Endodermal cell (in vitro differentiated cells): Measurements from ENCODE around the gene PGGHG. TPM values are rescaled to one million over a fixed set of nuclear protein-coding genes. Genes with fewer than 3 reads are reported as not detected.

Source experiments
- DNase-seq: peaks from one replicate; pipeline ENCODE4 v3.0.0-alpha.2; 2017
- H3K27ac ChIP-seq: 2 replicates; pipeline ENCODE4 v1.5.1; 2013; ENCODE audit warnings: mild to moderate bottlenecking, low read depth, low read length, moderate library complexity
- H3K27me3 ChIP-seq: 2 replicates; pipeline ENCODE4 v1.6.1; 2013; ENCODE audit warnings: mild to moderate bottlenecking, low read length, moderate library complexity; ENCODE audit not compliant: insufficient read depth, control insufficient read depth, poor library complexity, severe bottlenecking
- H3K36me3 ChIP-seq: 2 replicates; pipeline ENCODE4 v1.7.0; 2013; ENCODE audit warnings: mild to moderate bottlenecking, low read length, moderate library complexity; ENCODE audit not compliant: control insufficient read depth, insufficient read depth
- H3K4me1 ChIP-seq: one replicate; pipeline ENCODE4 v1.7.0; 2013; ENCODE audit warnings: low read length; ENCODE audit not compliant: control insufficient read depth, insufficient read depth
- H3K4me3 ChIP-seq: 2 replicates; pipeline ENCODE4 v1.5.1; 2013; ENCODE audit warnings: mild to moderate bottlenecking, low read length, moderate library complexity
- H3K9ac ChIP-seq: 2 replicates; pipeline ENCODE4 v1.6.1; 2013; ENCODE audit warnings: mild to moderate bottlenecking, low read length, moderate library complexity; ENCODE audit not compliant: poor library complexity, severe bottlenecking; ENCODE audit errors: extremely low read depth
- H3K9me3 ChIP-seq: 2 replicates; pipeline ENCODE4 v1.6.1; 2013; ENCODE audit warnings: mild to moderate bottlenecking, low read length, moderate library complexity; ENCODE audit not compliant: control insufficient read depth
- H3K27ac Mint-ChIP-seq: 2 replicates; pipeline ENCODE4 v1.8.0; 2020; ENCODE audit warnings: mixed read lengths
- H3K27me3 Mint-ChIP-seq: 2 replicates; pipeline ENCODE4 v1.8.0; 2021; ENCODE audit warnings: mild to moderate bottlenecking, mixed read lengths; ENCODE audit not compliant: insufficient read depth
- H3K36me3 Mint-ChIP-seq: 2 replicates; pipeline ENCODE4 v1.8.0; 2020; ENCODE audit warnings: low read depth, mixed read lengths
- H3K4me1 Mint-ChIP-seq: 2 replicates; pipeline ENCODE4 v1.8.0; 2020; ENCODE audit warnings: mixed read lengths
- H3K4me3 Mint-ChIP-seq: 2 replicates; pipeline ENCODE4 v1.8.0; 2020; ENCODE audit warnings: mild to moderate bottlenecking, moderate library complexity, mixed read lengths
- H3K9me3 Mint-ChIP-seq: 2 replicates; pipeline ENCODE4 v1.8.0; 2020; ENCODE audit warnings: mild to moderate bottlenecking, mixed read lengths
- WGBS, 2 experiments: methylation state at CpG; one replicate each; pipeline versions ENCODE4 v1.1.5 to v1.1.7; 2013; ENCODE audit warnings: missing lambda C conversion rate in 2 of 2, mixed read lengths in 1 of 2; ENCODE audit not compliant: insufficient coverage in 1 of 2, insufficient read length in 1 of 2; 5-methylcytosine and 5-hydroxymethylcytosine counted together
- total RNA-seq, 2 donors: library from RNA; stranded (reverse); fragmentation: NEBNext Ultra II Directional in 1 of 2; extraction: Animal tissue kit (Norgen Biotek cat#: 25700) in 1 of 2; gene quantifications; 2 replicates in 1 of 2; 3 replicates in 1 of 2; pipeline ENCODE4 v1.2.1, GENCODE V29; 2021
- TF ChIP-seq, protein P1 (sequence below): fragments of 200-600 bp; sonication (generic); conservative IDR thresholded peaks from 2 replicates; pipeline ENCODE4 v1.5.0; 2021; ENCODE audit warnings: antibody characterized with exemption, mild to moderate bottlenecking

The PGGHG gene
- total RNA-seq, 2 donors from 2014 or later = 129 to 186 TPM

DNA sequence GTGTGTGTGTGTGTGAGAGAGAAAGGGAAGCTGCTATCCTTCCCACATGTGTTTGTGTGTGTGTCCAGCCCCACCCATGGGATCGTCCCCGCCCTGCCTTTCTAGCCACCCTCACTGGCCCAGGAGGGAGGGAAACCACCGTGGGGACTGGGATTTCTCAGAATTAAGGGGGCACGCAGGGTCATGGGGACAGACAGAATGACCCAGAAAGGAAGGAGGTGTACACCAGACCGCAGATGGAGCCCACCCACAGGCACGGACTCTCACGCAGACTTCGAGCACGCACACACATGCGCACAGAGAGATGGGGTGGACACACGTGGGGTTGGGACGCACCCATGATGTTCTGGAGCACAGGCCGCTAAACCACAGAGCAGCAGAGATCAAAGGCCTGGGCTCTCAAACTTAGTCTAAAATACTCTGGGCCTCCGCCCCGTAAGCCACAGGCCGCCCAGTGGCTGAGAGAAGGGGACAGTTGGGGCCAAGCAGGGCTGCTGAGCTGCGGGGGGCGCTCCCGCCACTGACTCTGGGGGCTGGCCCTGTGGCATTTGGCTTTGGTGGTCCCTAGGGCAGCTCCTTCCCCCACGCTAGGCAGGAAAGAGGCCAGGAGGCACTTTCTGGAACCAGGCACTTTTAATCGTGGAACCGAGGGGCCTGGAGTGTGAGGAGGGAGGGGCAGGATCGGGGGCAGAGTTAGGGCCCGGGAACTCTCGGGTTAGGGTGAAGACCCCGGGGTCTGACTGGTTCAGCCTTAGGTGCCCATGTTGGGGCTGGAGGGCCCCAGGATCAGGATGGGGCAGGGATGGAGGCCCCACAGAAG, 8.9 kb downstream of the PGGHG start:
- H3K27me3 Mint-ChIP-seq = no peaks in the 10 kb centered on the region
- peaks cover 5% of the 10 kb centered on the region for H3K4me1 ChIP-seq
- no peak overlapping the region for H3K27ac ChIP-seq
- no peaks in the 10 kb centered on the region for H3K9me3 Mint-ChIP-seq
- peaks cover 2% of the 10 kb centered on the region for H3K36me3 Mint-ChIP-seq
- peaks cover 6% of the 10 kb centered on the region for H3K36me3 ChIP-seq
- H3K9ac ChIP-seq = no peak overlapping the region
- no peak overlapping the region for H3K4me3 ChIP-seq
- no peaks in the 10 kb centered on the region for H3K9me3 ChIP-seq
- WGBS, 2 experiments = 90 to 93% methylated on average over 20 to 26 of the region's 26 CpGs
- H3K27me3 ChIP-seq = no peaks in the 10 kb centered on the region
- H3K27ac Mint-ChIP-seq = peak overlapping the region; percentile 69
- H3K4me1 Mint-ChIP-seq = peaks cover 18% of the 10 kb centered on the region
- H3K4me3 Mint-ChIP-seq = no peak overlapping the region
- TF ChIP-seq, protein P1, sequence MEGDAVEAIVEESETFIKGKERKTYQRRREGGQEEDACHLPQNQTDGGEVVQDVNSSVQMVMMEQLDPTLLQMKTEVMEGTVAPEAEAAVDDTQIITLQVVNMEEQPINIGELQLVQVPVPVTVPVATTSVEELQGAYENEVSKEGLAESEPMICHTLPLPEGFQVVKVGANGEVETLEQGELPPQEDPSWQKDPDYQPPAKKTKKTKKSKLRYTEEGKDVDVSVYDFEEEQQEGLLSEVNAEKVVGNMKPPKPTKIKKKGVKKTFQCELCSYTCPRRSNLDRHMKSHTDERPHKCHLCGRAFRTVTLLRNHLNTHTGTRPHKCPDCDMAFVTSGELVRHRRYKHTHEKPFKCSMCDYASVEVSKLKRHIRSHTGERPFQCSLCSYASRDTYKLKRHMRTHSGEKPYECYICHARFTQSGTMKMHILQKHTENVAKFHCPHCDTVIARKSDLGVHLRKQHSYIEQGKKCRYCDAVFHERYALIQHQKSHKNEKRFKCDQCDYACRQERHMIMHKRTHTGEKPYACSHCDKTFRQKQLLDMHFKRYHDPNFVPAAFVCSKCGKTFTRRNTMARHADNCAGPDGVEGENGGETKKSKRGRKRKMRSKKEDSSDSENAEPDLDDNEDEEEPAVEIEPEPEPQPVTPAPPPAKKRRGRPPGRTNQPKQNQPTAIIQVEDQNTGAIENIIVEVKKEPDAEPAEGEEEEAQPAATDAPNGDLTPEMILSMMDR = no peak
- DNase-seq = peak; percentile 54

DNA sequence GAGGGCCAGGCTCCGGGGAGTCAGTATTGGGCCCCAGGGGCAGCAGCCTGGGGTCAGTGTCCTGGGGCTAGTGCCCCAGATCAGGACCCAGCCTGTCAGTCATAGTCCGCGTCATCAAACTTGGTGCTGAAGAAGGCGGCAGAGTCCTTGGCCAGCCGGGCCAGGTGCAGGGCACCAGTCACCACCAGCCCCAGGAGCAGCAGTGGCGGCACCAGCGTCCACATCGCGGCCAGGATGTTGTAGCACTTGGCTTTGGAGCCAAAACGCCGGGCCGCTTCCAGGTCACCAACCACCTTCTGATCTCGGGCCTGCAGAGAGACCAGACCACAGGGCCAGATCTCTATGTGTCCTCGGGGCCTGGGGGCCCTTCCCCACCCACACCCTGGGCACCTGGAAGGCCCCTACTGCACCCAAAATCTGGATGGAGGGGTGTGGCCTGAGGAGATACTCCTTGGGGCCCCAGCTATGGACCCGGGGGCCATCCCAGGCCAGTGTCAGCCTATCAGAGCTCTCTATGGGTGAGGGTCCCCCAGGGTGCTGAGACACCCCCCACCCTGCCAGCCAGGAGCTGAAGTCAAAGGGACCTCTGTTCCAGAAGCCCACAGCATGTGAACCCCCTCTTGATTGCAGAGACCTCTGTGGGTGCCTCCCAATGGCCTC, 9.6 kb downstream of the PGGHG start:
- TF ChIP-seq, protein P1 = no peak
- Mint-ChIP-seq H3K27me3 (no peaks in the 10 kb centered on the region), H3K27ac (no peak overlapping the region), H3K4me3 (no peak overlapping the region), H3K4me1 (peaks cover 18% of the 10 kb centered on the region), H3K36me3 (no peaks in the 10 kb centered on the region), H3K9me3 (no peaks in the 10 kb centered on the region)
- Histone ChIP-seq H3K27me3 (no peaks in the 10 kb centered on the region), H3K9ac (no peak overlapping the region), H3K4me3 (no peak overlapping the region), H3K27ac (no peak overlapping the region), H3K4me1 (peaks cover 5% of the 10 kb centered on the region), H3K9me3 (no peaks in the 10 kb centered on the region), H3K36me3 (peaks cover 5% of the 10 kb centered on the region)
- WGBS, 2 experiments = 91 to 97% methylated on average over 9 to 15 of the region's 15 CpGs
- DNase-seq = peak; percentile 59

DNA sequence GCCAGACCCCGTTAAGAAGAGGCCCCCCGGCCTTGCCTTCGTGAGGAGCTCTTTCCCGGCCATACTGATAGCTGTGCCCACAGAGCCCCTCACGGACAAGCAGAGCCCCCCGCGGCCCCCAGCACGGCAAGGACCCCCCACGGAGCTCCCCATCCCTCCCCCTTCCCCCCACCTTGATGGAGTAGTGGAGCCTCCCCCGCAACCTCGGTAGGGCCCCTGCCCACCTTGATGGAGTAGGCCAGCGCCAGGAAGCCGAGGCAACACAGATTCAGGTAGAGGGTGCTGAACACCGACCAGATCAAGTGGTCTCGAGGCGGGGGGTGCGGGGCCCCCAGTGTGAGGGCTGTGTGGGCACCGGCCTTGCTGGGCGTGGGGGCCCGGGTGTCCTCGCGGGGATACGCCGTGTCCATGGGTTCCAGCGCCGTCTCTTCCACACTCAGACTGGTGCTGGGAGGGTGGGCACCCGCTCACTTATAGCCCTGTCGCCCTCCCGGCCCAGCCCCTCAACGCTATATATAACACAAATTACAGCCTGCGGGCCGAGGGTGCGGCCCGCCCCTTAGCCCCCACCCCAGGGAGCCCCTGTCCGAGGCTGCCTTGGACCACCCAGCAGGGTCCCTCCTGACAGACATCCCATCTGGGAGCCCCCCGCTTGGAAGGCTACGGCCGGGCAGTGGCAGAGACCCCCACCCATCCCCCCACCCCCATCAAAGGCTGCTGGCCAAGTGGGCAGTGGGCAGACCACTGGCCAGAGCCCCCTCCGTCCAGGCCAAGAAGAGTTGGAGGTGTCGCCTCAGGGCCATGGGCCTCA, 10.4 kb downstream of the PGGHG start, which contains the start of gene IFITM5:
TSS of gene IFITM5 (minus strand) at position 446 of the 811 bp plus-strand sequence. CDS start at position 410, 36 bp downstream.
- Histone ChIP-seq H3K27me3 (no peaks in the 10 kb centered on the region), H3K27ac (no peak within 1 kb of the TSS), H3K9me3 (no peaks in the 10 kb centered on the region), H3K9ac (no peak within 1 kb of the TSS), H3K36me3 (no peaks in the 10 kb centered on the region), H3K4me1 (peaks cover 5% of the 10 kb centered on the region), H3K4me3 (no peak within 1 kb of the TSS)
- no peaks in the 10 kb centered on the region for H3K27me3 Mint-ChIP-seq
- TF ChIP-seq, protein P1 = no peak
- no peaks in the 10 kb centered on the region for H3K9me3 Mint-ChIP-seq
- H3K4me3 Mint-ChIP-seq = no peak within 1 kb of the TSS
- peak within 1 kb of the TSS; percentile 61 for H3K27ac Mint-ChIP-seq
- no peak for DNase-seq
- H3K4me1 Mint-ChIP-seq = peaks cover 18% of the 10 kb centered on the region
- WGBS, 2 experiments = 90 to 97% methylated on average over 18 to 36 of the region's 40 CpGs
- no peaks in the 10 kb centered on the region for H3K36me3 Mint-ChIP-seq
